Ovary (tissue), 9 donors: ENCODE results near the gene SH3TC2. TPM values are rescaled to one million over a fixed set of nuclear protein-coding genes. Genes with fewer than 3 reads are reported as not detected.

Experiments
- DNase-seq, 5 donors: peaks; one replicate each; pipeline ENCODE4 v3.0.0-alpha.2; 2019 to 2020
- H3K27ac ChIP-seq, 2 donors: fragments of 200-600 bp; one replicate each; pipeline versions ENCODE4 v1.5.1 to v1.8.0; 2019 to 2022
- H3K27me3 ChIP-seq: fragments of 200-600 bp; one replicate; pipeline ENCODE4 v1.8.0; 2022
- H3K36me3 ChIP-seq: fragments of 200-600 bp; sonication (generic); one replicate; pipeline ENCODE4 v1.5.1; 2019
- H3K4me1 ChIP-seq: one replicate; pipeline ENCODE4 v1.8.1; 2013; ENCODE audit warnings: mild to moderate bottlenecking, moderate library complexity; ENCODE audit not compliant: insufficient read depth
- H3K4me3 ChIP-seq: fragments of 200-600 bp; sonication (generic); one replicate; pipeline ENCODE4 v1.5.1; 2017
- H3K9me3 ChIP-seq, 2 donors: fragments of 200-600 bp in 1 of 2; sonication (generic) in 1 of 2; one replicate each; pipeline versions ENCODE4 v1.5.1 to v1.8.1; 2013 to 2019; ENCODE audit warnings: mild to moderate bottlenecking in 1 of 2, moderate library complexity in 1 of 2
- EP300 ChIP-seq: sonication (generic); formaldehyde crosslinking; IDR thresholded peaks from one replicate; pipeline ENCODE4 v1.6.1; 2017; ENCODE audit warnings: antibody characterized with exemption
- POLR2A ChIP-seq: fragments of 450-650 bp; IDR thresholded peaks from one replicate; pipeline ENCODE4 v1.6.1; 2017; ENCODE audit warnings: antibody characterized with exemption, mild to moderate bottlenecking, moderate library complexity
- WGBS, 3 donors: extraction: QIAGEN DNeasy Blood & Tissue Kit in 1 of 3; methylation state at CpG; one replicate each; pipeline versions ENCODE4 v1.1.5 to v1.1.7; 2013 to 2017; 5-methylcytosine and 5-hydroxymethylcytosine counted together
- intact Hi-C, 4 donors: fragments of 100-400 bp; cut with DNase I; formaldehyde crosslinking; loops; one replicate each; pipeline versions ENCODE4 v1.11.0 to v1.15.1; 2022 to 2023
- polyA plus RNA-seq, 2 donors: library from polyadenylated mRNA; stranded (reverse); fragments of 200-250 nt in 1 of 2; fragments of 350-450 nt in 1 of 2; fragmentation: Illumina TruSeq in 1 of 2; extraction: RNeasy Lipid Tissue Mini Kit (QIAGEN cat#74804) in 1 of 2; gene quantifications; one replicate each; pipeline ENCODE4 v1.2.3, GENCODE V29; 2013 to 2014
- total RNA-seq, 7 donors: library from RNA; depleted of rRNA in 2 of 7; stranded (reverse); fragments of >200 nt in 2 of 7; fragmentation: NEBNext Ultra II Directional in 3 of 7; extraction: Animal tissue kit (Norgen Biotek cat#: 25700) in 3 of 7; gene quantifications; one replicate each; pipeline versions ENCODE4 v1.1.0 to v1.2.4, GENCODE V29; 2016 to 2023
- TF ChIP-seq, protein P1 (sequence below), 3 donors: fragments of 450-650 bp in 2 of 3; fragments of 200-600 bp in 1 of 3; IDR thresholded peaks; one replicate each; pipeline versions ENCODE4 v1.5.1 to v1.8.0; 2016 to 2022; ENCODE audit warnings: antibody characterized with exemption in 3 of 3, mild to moderate bottlenecking in 1 of 3
- donor health status: DM: no; HTN: no; CAD: no; lungs with moderate emphysema.
- donor health status: DM: no; HTN: no; CAD: no.
- donor health status: Bipolar disorder and iron deficiency.
- donor health status: DM: yes; HTN: yes; CAD: no.
- donor health status: DM: no; HTN: no; CAD: no.
- donor health status: DM: yes; HTN: yes; CAD: no.

Gene SH3TC2
- total and polyA plus RNA-seq, 9 donors: 0.18 to 0.80 (median 0.59) TPM

DNA sequence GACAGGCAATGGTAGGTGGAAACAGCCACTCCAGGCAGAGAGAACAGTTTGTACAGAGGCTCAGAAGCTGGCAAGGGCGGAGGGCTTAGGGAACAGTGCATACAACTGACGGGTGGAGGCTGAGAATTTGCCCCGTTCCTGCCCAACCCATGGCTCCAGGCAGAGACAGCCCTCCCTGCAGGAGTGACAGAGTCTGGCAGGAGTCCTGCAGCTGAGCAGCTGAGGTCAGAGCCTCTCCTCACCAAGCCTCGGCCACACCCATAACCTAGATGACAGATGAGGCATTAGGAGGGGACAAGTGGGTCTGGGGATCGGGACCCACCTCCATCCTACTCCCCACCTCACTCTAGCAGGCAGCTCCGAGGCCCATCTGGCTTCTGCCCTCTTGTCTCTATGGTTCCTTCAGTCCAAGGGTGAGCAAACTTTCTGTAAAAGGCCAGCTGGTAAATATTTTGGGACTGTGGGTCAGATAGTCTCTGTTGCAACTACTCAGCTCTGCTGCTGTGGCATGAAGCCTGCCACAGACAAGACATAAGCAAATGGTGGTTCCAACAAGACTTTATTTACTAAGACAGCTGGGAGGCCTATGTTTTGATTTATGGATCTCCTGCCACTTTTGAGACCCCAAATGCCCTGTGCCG lies 83.7 kb downstream of the SH3TC2 start:
- TF ChIP-seq EP300 (no peak), POLR2A (no peak)
- TF ChIP-seq, protein P1, sequence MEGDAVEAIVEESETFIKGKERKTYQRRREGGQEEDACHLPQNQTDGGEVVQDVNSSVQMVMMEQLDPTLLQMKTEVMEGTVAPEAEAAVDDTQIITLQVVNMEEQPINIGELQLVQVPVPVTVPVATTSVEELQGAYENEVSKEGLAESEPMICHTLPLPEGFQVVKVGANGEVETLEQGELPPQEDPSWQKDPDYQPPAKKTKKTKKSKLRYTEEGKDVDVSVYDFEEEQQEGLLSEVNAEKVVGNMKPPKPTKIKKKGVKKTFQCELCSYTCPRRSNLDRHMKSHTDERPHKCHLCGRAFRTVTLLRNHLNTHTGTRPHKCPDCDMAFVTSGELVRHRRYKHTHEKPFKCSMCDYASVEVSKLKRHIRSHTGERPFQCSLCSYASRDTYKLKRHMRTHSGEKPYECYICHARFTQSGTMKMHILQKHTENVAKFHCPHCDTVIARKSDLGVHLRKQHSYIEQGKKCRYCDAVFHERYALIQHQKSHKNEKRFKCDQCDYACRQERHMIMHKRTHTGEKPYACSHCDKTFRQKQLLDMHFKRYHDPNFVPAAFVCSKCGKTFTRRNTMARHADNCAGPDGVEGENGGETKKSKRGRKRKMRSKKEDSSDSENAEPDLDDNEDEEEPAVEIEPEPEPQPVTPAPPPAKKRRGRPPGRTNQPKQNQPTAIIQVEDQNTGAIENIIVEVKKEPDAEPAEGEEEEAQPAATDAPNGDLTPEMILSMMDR (IDR thresholded peaks at IDR 0.05): no peak
- DNase-seq: no peak
- Histone ChIP-seq H3K27me3 (no peaks in the 10 kb centered on the region), H3K9me3 (no peaks in the 10 kb centered on the region), H3K27ac (no peak overlapping the region), H3K36me3 (no peaks in the 10 kb centered on the region), H3K4me3 (no peak overlapping the region), H3K4me1 (no peaks in the 10 kb centered on the region)
- 63 to 74% (median 72%) methylated on average over 7 of the region's 7 CpGs for whole genome bisulfite sequencing, 3 donors
- intact Hi-C loops: no loop called here

DNA sequence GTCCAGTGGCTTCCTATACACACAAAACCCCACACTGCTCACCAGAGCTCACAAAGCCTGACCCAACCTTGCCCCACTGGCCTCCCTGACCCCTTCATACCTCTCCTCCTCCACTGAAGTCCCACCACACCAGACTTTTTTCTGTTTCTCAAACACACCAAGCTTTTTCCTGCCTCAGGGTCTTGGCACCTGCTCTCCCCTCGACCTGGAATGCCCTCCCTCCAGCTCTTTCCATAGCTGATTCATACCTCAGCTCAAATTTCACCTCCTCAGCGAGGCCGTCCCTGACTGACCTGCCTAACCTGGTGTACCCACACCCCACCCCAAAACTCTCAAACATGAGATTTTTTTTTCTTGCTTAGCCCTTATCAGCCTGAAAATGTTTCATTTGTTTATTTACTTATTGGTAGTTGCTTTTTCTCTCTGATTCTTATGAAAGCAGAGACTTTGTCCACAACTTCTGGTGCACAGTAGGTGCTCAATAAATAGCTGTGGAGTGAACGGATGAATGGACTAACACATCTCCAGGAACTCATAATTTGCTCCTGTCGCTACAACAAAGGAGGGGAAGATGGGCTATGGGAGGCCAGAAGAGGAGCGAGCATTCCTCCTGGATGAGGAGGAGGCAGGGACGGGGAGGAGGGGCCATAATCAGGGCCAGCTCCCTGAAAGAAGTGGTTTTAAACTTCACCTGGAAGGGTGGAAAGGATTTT lies 84.3 kb downstream of the SH3TC2 start:
- no peak overlapping the region for H3K27ac ChIP-seq
- DNase-seq: no peak
- 46 to 63% (median 50%) methylated on average over 7 of the region's 7 CpGs for WGBS, 3 donors
- no peaks in the 10 kb centered on the region for H3K27me3 ChIP-seq
- no peaks in the 10 kb centered on the region for H3K9me3 ChIP-seq
- no peaks in the 10 kb centered on the region for H3K4me1 ChIP-seq
- intact Hi-C loops: no loop called here
- no peak overlapping the region for H3K4me3 ChIP-seq
- no peaks in the 10 kb centered on the region for H3K36me3 ChIP-seq
- TF ChIP-seq, protein P1 (IDR thresholded peaks at IDR 0.05): no peak
- no peak for TF ChIP-seq POLR2A

DNA sequence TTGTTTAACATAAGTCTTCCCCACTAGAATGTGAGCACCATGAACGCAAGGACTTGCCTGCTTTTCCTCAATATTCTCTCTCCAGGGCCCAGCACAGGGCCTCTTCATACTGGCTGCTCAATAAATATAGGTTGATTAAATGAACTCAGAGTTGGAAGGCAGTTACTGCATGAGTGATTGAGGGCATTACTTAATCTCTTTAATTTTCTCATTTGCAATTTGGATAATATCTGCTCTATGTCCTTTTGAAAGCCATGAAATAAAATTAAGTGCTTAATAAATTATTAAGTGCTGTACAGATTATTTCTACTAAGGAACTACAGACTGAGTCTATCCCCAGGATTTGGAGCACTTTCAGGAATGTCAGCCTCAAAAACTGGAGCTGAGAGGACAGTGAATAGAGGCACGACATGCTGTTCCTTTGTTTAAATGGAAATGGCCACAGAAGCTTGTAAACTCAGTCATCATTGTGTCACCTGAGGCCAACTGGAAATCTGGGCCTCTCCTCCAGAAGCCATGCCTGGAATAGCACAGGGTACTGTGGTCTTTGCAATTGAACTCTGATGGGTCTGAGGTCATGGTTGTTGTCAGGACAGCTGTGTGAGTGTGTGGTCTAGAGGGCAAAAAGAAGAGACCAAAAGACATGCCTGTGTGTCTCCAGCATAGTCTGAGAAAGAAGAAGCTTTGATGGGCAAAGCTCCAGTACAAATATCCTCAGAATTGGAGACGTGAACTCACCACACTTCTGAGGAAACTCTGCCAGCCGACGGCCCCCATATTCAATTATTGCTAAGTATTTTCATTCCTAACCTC lies 86.1 kb downstream of the SH3TC2 start:
- no peak overlapping the region for H3K27ac ChIP-seq
- intact Hi-C loops: no loop called here
- TF ChIP-seq EP300 (no peak), POLR2A (no peak)
- TF ChIP-seq, protein P1 (IDR thresholded peaks at IDR 0.05): no peak
- H3K4me1 ChIP-seq: no peaks in the 10 kb centered on the region
- H3K27me3 ChIP-seq: no peaks in the 10 kb centered on the region
- WGBS, 3 donors: 44 to 55% (median 48%) methylated on average over 5 of the region's 5 CpGs
- no peaks in the 10 kb centered on the region for H3K36me3 ChIP-seq
- H3K9me3 ChIP-seq: no peaks in the 10 kb centered on the region
- DNase-seq: no peak
- H3K4me3 ChIP-seq: no peak overlapping the region

DNA sequence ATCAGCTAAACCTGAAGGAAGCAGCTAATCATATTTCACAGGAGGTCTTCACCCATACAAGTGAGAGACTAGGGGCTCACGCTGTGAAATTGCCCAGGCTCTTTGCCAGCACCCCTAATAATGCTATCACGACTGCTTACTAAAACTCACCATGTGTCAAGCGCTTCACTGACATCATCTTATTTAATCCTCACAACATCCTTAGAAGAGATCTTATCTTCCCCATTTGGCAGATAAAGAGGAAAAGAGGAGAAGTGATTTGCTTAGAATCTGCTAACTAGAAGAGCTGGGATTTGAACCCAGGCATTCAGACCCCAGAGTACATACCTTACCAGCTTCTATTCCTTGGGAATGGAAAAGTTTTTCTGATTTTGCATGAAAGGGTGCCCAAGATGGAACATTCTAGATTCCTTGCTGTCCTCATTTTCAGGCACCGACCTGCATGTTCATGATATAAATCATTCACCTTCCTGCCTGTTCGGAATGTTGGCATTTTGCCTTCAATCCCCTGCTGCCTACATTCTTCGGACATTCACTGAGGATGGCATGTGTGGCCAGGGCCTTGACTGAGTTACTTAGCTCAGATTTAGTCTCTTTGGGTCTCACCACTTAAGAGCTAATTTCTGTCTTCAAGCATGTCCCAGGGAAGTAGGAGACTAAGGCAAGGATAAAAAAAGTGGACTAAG lies 88.1 kb downstream of the SH3TC2 start:
- WGBS, 3 donors: 58 to 74% (median 68%) methylated on average over 6 of the region's 6 CpGs
- Histone ChIP-seq H3K4me3 (no peak overlapping the region), H3K4me1 (no peaks in the 10 kb centered on the region), H3K27ac (no peak overlapping the region), H3K9me3 (no peaks in the 10 kb centered on the region), H3K36me3 (no peaks in the 10 kb centered on the region), H3K27me3 (no peaks in the 10 kb centered on the region)
- TF ChIP-seq, protein P1 (IDR thresholded peaks at IDR 0.05): no peak
- TF ChIP-seq EP300 (no peak), POLR2A (no peak)
- intact Hi-C loops: no loop called here
- no peak for DNase-seq
